Naive B cell (primary cell): ENCODE measurements around the gene GAN. TPM values are rescaled to one million over a fixed set of nuclear protein-coding genes. Genes with fewer than 3 reads are reported as not detected.
A peak's percentile ranks its signal among the peaks of the same experiment; 100 is the strongest.

Experiments used
- ATAC-seq, 2 donors: fragments of 150-1000 bp; cut with Tn5 transposase; 2 replicates each; pipeline ENCODE4 v1.10.0; 2021; ENCODE audit warnings: low read depth in 2 of 2, mild to moderate bottlenecking in 2 of 2, moderate library complexity in 2 of 2
- DNase-seq: peaks from one replicate; pipeline ENCODE4 v3.0.0; 2022
- H3K27ac Mint-ChIP-seq, 6 donors: one replicate each; pipeline ENCODE4 v1.8.0; 2020 to 2022; ENCODE audit warnings: mild to moderate bottlenecking in 6 of 6, mixed read lengths in 6 of 6, moderate library complexity in 5 of 6, inconsistent platforms in 2 of 6
- H3K27me3 Mint-ChIP-seq, 3 donors: one replicate each; pipeline ENCODE4 v1.8.0; 2021 to 2022; ENCODE audit warnings: mixed read lengths in 3 of 3, mild to moderate bottlenecking in 1 of 3
- H3K36me3 Mint-ChIP-seq, 2 donors: one replicate each; pipeline ENCODE4 v1.8.0; 2020 to 2022; ENCODE audit warnings: mixed read lengths in 2 of 2, inconsistent platforms in 1 of 2, mild to moderate bottlenecking in 1 of 2
- H3K4me1 Mint-ChIP-seq, 3 donors: one replicate each; pipeline ENCODE4 v1.8.0; 2020 to 2022; ENCODE audit warnings: mixed read lengths in 3 of 3, inconsistent platforms in 1 of 3, mild to moderate bottlenecking in 1 of 3, moderate library complexity in 1 of 3
- H3K4me3 Mint-ChIP-seq, 8 donors: one replicate each; pipeline ENCODE4 v1.8.0; 2020 to 2022; ENCODE audit warnings: mild to moderate bottlenecking in 8 of 8, mixed read lengths in 8 of 8, moderate library complexity in 8 of 8, inconsistent platforms in 2 of 8
- H3K9me3 Mint-ChIP-seq, 7 donors: one replicate each; pipeline ENCODE4 v1.8.0; 2020 to 2022; ENCODE audit warnings: mixed read lengths in 7 of 7, mild to moderate bottlenecking in 5 of 7, inconsistent platforms in 2 of 7, moderate library complexity in 1 of 7
- polyA plus RNA-seq, 6 donors: library from polyadenylated mRNA; unstranded; fragments of 300-500 nt; fragmentation: Illumina TruSeq; gene quantifications; one replicate each; pipeline ENCODE4 v1.2.3, GENCODE V29; 2021; ENCODE audit warnings: low read depth in 6 of 6

The GAN gene
- polyA plus RNA-seq, 6 donors from 2014 or later = 0.49 to 2.5 (median 1.6) TPM

DNA sequence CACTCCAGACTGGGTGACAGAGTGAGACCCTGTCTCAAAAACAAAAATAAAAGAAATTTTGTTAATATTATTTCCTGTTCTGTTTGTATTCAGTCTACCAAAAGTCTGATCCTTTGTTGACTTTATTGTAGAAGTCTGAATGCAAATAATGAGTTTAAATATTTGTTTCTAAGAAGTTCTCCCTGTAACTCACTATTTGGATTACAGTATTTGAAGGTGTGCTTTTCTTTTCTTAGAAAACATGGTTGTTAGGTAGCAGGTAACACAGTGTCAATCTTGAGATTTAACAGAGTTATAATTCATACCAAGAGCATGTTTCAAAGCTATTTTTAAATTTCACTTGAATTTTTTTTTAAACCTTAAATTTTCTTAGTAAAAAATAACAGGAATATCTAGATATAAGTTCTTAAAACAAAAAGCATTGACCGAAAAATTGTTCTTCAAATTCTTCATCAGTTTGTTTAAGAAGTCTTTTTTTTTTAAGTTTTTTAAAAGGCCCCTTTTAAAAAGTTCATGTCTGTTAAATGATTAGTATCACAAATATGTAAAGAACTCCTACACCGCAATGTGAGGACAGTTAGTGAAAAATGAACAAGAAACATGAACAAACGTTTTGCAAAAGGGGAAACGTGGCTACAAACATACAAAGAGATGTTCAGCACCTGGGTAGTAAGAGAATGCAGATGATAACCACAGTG, 35.0 kb downstream of the GAN start:
- peaks cover 28 to 31% of the 10 kb centered on the region in 2 donors for H3K36me3 Mint-ChIP-seq
- no peak overlapping the region for H3K27ac Mint-ChIP-seq
- no peaks in the 10 kb centered on the region for H3K27me3 Mint-ChIP-seq
- DNase-seq = no peak
- H3K9me3 Mint-ChIP-seq = peaks cover 6 to 39% (median 32%) of the 10 kb centered on the region in 7 donors
- H3K4me3 Mint-ChIP-seq = no peak overlapping the region
- ATAC-seq = no peak
- no peaks in the 10 kb centered on the region for H3K4me1 Mint-ChIP-seq

DNA sequence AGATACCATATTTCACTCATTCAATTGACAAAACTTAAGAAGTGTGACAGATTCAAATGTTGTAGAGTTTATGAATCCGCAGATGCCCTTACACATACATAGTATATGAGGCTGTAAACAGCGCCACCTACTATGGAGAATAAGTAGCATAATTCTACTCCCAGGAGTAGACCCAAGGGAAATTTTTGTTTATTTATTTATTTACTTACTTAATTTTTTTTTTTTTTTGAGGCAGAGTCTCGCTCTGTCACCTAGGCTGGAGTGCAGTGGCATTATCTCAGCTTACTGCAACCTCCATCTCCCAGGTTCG, 35.5 kb downstream of the GAN start:
- Mint-ChIP-seq H3K27me3 (no peaks in the 10 kb centered on the region), H3K9me3 (peaks cover 6 to 34% (median 26%) of the 10 kb centered on the region in 7 donors), H3K27ac (no peak overlapping the region), H3K4me3 (no peak overlapping the region), H3K36me3 (peaks cover 28 to 31% of the 10 kb centered on the region in 2 donors), H3K4me1 (no peaks in the 10 kb centered on the region)
- no peak for DNase-seq
- no peak for ATAC-seq

DNA sequence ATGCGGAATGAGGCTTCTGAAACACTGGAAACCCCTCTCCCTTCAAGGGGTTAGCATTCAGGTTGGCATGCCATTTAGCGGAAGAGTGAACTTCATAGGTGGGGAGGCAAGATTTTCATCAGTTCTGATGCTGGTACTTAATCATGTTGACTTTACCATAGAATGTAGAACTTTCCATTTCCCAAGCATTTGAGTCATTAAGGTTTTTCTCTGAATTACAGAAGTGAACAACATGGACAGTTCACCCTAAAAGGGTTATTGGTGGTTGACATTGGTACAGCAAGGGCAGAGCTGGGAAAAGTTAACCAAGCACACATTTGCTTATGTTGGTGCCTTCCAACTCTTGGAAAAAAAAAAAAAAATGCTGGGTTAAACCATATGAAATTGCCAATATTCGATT, 39.1 kb downstream of the GAN start:
- DNase-seq (no peak), ATAC-seq (no peak)
- Mint-ChIP-seq H3K9me3 (peaks cover 0 to 4% (median under 1%) of the 10 kb centered on the region in 7 donors), H3K4me1 (no peaks in the 10 kb centered on the region), H3K27ac (no peak overlapping the region), H3K36me3 (peaks cover 17 to 18% of the 10 kb centered on the region in 2 donors), H3K4me3 (no peak overlapping the region), H3K27me3 (no peaks in the 10 kb centered on the region)

DNA sequence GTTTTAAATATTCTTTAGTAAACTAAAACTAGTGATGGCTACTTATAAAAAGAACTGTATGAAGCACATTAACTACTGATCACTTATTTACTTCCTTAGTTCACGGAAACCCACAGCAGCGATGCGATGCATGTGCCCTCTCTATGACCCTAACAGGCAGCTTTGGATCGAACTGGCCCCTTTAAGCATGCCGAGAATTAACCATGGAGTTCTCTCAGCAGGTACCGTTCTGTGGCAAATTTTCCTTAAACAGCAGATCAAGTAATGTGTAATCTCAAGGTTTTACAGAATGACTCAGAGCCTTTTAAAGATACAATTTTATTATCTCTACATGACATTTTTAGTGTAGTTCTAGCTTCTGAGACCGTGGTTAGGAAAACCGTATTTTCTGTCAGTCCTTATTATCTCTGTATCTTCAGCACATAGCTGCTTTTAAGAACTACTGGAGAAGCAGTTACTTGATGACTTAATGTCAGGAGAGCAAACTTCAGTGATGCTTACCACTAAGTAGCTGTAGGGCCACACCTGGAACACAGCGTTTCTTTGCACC, 43.0 kb downstream of the GAN start:
- Mint-ChIP-seq H3K27me3 (no peaks in the 10 kb centered on the region), H3K4me1 (no peaks in the 10 kb centered on the region), H3K36me3 (peaks cover 9 to 11% of the 10 kb centered on the region in 2 donors), H3K4me3 (no peak overlapping the region), H3K27ac (no peak overlapping the region), H3K9me3 (peaks cover 0 to 4% (median 0%) of the 10 kb centered on the region in 7 donors)
- ATAC-seq = no peak
- DNase-seq = no peak

DNA sequence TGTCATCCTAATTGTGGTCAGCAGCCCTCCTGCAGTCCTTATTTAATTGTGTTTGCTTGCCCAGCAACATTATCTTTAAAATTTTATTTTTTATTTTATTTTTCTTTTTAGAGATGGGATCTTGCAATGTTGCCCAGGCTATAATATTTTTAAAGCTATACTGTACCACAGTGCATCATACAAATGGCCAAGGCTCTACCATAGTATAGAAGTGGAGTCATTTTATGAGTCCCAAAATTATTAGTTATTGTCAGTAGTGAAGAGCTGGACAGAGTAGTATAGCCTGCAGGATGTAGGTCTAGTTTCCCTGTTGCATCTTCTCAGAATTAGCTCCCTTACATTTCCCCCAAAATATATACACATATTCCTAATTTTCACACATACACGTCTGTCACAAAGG, 44.1 kb downstream of the GAN start:
- DNase-seq = no peak
- no peak for ATAC-seq
- Mint-ChIP-seq H3K27me3 (no peaks in the 10 kb centered on the region), H3K27ac (no peak overlapping the region), H3K4me3 (no peak overlapping the region), H3K9me3 (peaks cover 0 to 4% (median 0%) of the 10 kb centered on the region in 7 donors), H3K4me1 (no peaks in the 10 kb centered on the region), H3K36me3 (peaks cover 6 to 9% of the 10 kb centered on the region in 2 donors)

DNA sequence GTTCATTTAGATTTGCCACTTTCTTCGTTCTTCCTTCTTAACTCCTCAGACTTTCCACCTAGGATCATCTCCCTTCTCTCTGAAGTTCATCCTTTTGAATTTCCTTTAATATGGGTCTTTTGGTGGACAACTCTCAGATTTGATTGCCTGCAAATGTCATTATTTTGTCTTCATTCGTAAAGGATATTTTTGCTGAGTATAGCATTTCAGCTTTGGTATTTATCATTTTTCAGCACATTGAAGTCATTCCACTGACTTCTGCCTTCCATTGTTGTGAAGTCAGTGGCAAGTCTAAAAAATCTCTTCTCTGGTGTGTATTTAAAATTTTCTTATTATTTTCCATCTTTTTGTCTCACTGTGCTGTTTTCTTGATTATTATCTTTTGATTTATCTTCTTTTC, 45.4 kb downstream of the GAN start:
- Mint-ChIP-seq H3K27me3 (no peaks in the 10 kb centered on the region), H3K9me3 (peaks cover 0 to 4% (median 0%) of the 10 kb centered on the region in 7 donors), H3K4me3 (no peak overlapping the region), H3K36me3 (peaks cover 6 to 9% of the 10 kb centered on the region in 2 donors), H3K4me1 (no peaks in the 10 kb centered on the region), H3K27ac (peak overlapping the region in 1 of 6 donors; percentile 77)
- no peak for DNase-seq
- no peak for ATAC-seq

DNA sequence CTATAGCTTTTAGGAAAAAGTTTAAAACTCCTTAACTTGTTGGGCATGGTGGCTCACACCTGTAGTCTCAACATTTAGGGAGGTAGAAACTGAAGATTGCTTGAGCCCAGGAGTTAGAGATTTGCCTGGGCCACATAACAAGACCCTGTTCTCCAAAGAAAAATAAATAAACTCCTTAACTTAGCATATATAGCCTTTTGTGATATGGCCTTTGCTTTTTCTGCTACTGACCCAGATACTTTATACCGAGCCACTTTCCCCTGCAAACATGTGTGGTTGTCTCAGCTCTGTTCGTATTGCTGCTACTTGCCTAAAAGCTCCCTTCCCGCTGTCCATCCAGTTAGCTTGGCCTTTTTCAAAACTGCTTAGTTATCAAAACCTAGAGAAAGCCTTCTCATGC, 51.0 kb downstream of the GAN start:
- H3K27ac Mint-ChIP-seq = no peak overlapping the region
- H3K36me3 Mint-ChIP-seq = peaks cover 0 to 3% of the 10 kb centered on the region in 2 donors

DNA sequence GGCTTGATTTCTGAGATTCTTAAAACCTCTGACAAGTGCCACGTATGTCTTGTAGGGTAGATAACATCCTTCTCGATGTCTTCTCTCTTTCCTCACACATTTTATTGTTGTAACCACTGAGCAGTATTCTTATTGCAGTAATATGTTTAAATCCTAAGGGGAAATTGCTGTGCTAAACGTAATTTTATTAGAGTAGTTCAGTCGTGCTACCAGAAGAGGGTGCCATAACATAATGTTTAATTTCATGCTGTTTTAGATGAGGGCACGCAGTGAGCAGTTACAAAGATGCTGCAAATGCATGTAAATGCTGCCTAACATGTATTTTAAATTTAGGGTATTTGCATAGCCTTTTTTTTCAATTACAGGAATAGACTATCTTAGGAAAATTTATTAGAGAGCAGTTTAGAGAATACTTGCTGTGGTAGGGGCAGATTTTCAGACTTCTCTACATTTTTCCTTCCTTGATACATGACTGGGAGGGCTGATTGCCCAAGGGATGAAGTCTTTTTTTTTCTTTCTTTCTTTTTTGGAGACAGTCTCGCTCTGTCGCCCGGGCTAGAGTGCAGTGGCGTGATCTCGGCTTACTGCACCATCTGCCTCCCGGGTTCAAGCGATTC, 51.7 kb downstream of the GAN start:
- no peaks in the 10 kb centered on the region for H3K9me3 Mint-ChIP-seq
- H3K4me3 Mint-ChIP-seq = no peak overlapping the region
- H3K36me3 Mint-ChIP-seq = peaks cover 0 to 10% of the 10 kb centered on the region in 2 donors
- H3K4me1 Mint-ChIP-seq = no peaks in the 10 kb centered on the region
- H3K27me3 Mint-ChIP-seq = no peaks in the 10 kb centered on the region
- DNase-seq = peak; percentile 49
- ATAC-seq = peak; percentile 58 to 67
- no peak overlapping the region for H3K27ac Mint-ChIP-seq

More for the DNA sequence above, 51.0 kb downstream of the GAN start:
- no peaks in the 10 kb centered on the region for H3K4me1 Mint-ChIP-seq
- H3K27me3 Mint-ChIP-seq = no peaks in the 10 kb centered on the region
- no peak overlapping the region for H3K4me3 Mint-ChIP-seq
- DNase-seq = no peak
- no peak for ATAC-seq
- no peaks in the 10 kb centered on the region for H3K9me3 Mint-ChIP-seq

DNA sequence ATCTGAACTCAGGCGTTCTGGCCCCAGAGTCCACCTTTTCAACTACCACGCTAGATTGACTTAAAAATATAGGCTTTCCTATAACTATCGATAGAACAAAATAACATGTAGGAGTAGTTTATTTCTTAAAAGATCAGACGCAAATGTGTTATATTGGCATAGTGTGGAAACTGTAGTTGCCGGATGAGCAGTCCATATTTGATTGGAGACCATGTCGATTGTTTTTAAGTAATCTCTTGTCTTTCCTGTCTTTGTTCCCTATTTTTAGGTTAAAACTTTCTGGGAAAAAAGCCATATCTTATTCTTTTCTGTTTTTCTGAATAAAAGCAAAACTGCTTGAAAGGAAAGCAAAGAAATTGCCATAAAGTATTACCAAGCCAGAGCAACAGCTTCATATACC, 53.1 kb downstream of the GAN start:
- H3K4me1 Mint-ChIP-seq = no peaks in the 10 kb centered on the region
- DNase-seq = no peak
- H3K4me3 Mint-ChIP-seq = peak overlapping the region in 1 of 8 donors; percentile 31
- H3K36me3 Mint-ChIP-seq = peaks cover 0 to 19% of the 10 kb centered on the region in 2 donors
- H3K27ac Mint-ChIP-seq = no peak overlapping the region
- H3K27me3 Mint-ChIP-seq = no peaks in the 10 kb centered on the region
- no peaks in the 10 kb centered on the region for H3K9me3 Mint-ChIP-seq
- ATAC-seq = no peak

DNA sequence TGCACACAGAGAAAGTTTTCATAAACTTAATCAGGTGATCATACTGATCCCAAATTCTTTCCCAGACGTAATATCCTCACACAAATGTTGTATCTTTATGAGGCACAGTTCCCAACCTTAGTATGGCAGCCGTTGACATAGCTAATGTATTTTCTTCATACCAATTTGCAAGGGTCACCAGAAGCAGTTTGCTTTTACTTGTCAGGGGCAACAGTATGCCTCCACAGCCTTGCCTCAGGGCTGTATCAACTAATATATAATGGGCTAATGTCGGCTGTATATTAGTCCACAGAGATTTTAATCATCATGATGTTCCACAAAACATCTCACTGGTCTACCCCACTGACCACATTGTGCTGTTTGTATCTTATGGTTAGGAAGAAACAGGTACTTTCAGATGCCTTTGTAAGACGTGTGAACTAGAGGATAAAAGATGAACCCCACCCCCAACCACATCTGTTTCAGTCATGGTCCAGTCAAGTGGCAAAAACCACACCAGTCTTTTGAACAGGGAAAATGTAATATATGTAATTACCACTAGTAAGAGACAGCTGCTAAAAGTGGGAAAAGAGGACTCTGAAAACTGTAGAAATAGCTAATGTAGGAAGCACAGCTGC, 55.2 kb downstream of the GAN start:
- ATAC-seq (no peak), DNase-seq (no peak)
- Mint-ChIP-seq H3K4me3 (no peak overlapping the region), H3K27me3 (no peaks in the 10 kb centered on the region), H3K36me3 (peaks cover 0 to 22% of the 10 kb centered on the region in 2 donors), H3K4me1 (no peaks in the 10 kb centered on the region), H3K9me3 (no peaks in the 10 kb centered on the region), H3K27ac (peak overlapping the region in 1 of 6 donors; percentile 18)

DNA sequence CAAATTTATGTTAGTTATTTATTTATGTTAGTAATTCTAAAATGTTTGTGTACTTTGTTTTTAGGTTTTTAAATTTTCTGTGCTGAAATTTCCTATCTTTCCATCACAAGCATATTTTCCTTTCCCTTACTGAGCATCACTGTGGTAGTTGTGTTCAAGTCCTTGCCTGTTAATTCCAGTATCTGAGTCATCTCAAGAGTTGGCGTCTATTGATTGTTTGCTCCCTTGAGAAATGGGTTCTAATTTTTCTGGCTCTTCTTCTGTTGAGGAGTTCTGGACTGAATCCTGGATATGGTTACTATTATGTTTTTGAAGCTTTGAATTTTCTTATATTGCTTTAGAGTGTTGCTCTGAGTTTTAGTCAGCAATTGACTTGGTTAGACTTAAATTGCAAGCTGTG, 56.3 kb downstream of the GAN start:
- Mint-ChIP-seq H3K36me3 (peaks cover 0 to 22% of the 10 kb centered on the region in 2 donors), H3K4me3 (no peak overlapping the region), H3K27me3 (no peaks in the 10 kb centered on the region), H3K4me1 (no peaks in the 10 kb centered on the region), H3K9me3 (no peaks in the 10 kb centered on the region), H3K27ac (peak overlapping the region in 2 of 6 donors; percentile 4 to 58)
- DNase-seq = no peak
- no peak for ATAC-seq

DNA sequence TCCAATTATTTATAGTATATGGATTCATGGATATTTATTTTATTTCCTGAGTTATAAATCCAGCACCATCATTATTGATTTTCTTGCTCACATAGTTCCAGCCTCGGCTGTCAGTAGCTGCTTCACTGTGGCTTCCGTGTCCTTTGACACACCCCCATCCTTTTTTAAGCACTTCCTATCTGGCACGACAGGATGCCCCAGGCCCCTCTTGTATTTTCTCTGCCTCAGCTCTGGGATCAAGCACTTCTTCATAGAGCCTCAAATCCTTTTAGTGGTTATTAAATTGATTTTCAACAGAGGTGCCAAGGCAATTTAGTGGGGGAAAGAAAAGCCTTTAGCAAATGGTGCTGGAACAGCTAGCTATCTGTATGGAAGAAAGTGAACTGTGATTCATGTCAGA, 59.8 kb downstream of the GAN start:
- peaks cover 0 to 37% of the 10 kb centered on the region in 2 donors for H3K36me3 Mint-ChIP-seq
- H3K4me3 Mint-ChIP-seq = no peak overlapping the region
- DNase-seq (no peak), ATAC-seq (no peak)
- H3K9me3 Mint-ChIP-seq = no peaks in the 10 kb centered on the region
- no peaks in the 10 kb centered on the region for H3K27me3 Mint-ChIP-seq
- no peaks in the 10 kb centered on the region for H3K4me1 Mint-ChIP-seq
- H3K27ac Mint-ChIP-seq = no peak overlapping the region

DNA sequence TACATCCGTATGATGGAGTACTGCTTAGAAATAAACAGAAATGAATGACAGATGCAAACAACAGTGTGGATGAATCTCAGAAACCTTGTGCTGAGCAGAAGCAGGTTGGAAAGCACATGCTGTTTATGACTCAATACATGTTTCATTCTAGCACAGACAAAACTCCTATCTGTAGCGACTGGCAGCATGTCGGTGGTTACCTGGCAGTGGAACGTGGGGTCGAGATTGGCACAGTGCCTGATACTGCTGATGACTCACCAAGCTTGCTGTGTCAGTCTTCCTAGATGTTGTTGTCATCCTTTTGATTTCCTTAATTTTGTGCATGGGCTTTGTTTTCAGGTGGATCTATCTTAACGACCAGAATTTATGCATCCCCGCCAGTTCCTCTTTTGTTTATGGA, 62.1 kb downstream of the GAN start:
- peak overlapping the region in 1 of 6 donors; percentile 43 for H3K27ac Mint-ChIP-seq
- ATAC-seq (no peak), DNase-seq (no peak)
- peaks cover 0 to 26% of the 10 kb centered on the region in 2 donors for H3K36me3 Mint-ChIP-seq
- no peaks in the 10 kb centered on the region for H3K4me1 Mint-ChIP-seq
- no peak overlapping the region for H3K4me3 Mint-ChIP-seq
- no peaks in the 10 kb centered on the region for H3K9me3 Mint-ChIP-seq
- no peaks in the 10 kb centered on the region for H3K27me3 Mint-ChIP-seq

DNA sequence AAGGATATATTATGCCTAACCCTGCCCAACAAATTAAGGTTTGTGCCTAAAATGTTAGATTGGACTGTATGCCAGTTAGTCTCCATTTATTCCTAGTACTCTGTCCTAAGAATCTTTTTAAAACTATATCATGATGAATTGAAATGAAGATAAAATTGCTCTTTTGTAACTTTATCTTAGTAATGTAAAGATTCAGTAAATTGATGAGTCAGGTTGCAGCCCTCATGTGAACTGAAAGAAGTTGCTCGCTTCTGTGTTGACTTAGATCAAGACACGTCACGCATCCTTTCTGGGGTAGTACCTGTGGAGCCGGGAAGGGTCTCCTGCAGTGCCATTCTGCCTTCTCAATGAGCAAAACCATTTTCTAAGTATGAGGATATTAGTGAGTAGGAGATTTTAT, 63.3 kb downstream of the GAN start:
- peaks cover 0 to 16% of the 10 kb centered on the region in 2 donors for H3K36me3 Mint-ChIP-seq
- H3K9me3 Mint-ChIP-seq = no peaks in the 10 kb centered on the region
- H3K27ac Mint-ChIP-seq = peak overlapping the region in 1 of 6 donors; percentile 59
- ATAC-seq = no peak
- no peaks in the 10 kb centered on the region for H3K27me3 Mint-ChIP-seq
- no peak overlapping the region for H3K4me3 Mint-ChIP-seq
- no peaks in the 10 kb centered on the region for H3K4me1 Mint-ChIP-seq
- no peak for DNase-seq
